HG03280 (cell line): ENCODE measurements around the gene NPB.
A peak's percentile ranks its signal among the peaks of the same experiment; 100 is the strongest.

ENCODE experiments used
- ATAC-seq: cut with Tn5 transposase; IDR thresholded peaks from one replicate; pipeline ENCODE4 v1.9.1; 2021; ENCODE audit warnings: mild to moderate bottlenecking, moderate library complexity; ENCODE audit not compliant: unreplicated experiment

NPB gene

GRCh38 chr17:81902023-81902652 is at the start of gene NPB:
Gene NPB (plus strand): TSS chr17:81902238. CDS start chr17:81902278, 40 bp downstream.
- ATAC-seq = no peak

- no peak for ATAC-seq
Measured at GRCh38 chr17:81854974-81855774, 46.9 kb upstream of the NPB start.

GRCh38 chr17:81858170-81858966 is 43.7 kb upstream of the NPB start:
- ATAC-seq = no peak

GRCh38 chr17:81858967-81859905 is 42.8 kb upstream of the NPB start:
- ATAC-seq = no peak

GRCh38 chr17:81859906-81860755 is 41.9 kb upstream of the NPB start, which contains the start of gene P4HB:
Gene P4HB (minus strand): TSS chr17:81860535. CDS start chr17:81860471, 64 bp downstream.
- peak; percentile 3 for ATAC-seq

- ATAC-seq = peak; percentile 80
Measured at GRCh38 chr17:81860756-81861568, 41.1 kb upstream of the NPB start.

GRCh38 chr17:81863123-81863675 is 38.8 kb upstream of the NPB start:
- no peak for ATAC-seq

GRCh38 chr17:81863833-81864768 is 37.9 kb upstream of the NPB start:
- ATAC-seq = no peak

- no peak for ATAC-seq
Measured at GRCh38 chr17:81865358-81865732, 36.7 kb upstream of the NPB start.

GRCh38 chr17:81865733-81866439 is 36.2 kb upstream of the NPB start:
- no peak for ATAC-seq

- no peak for ATAC-seq
Measured at GRCh38 chr17:81866440-81867169, 35.4 kb upstream of the NPB start.

GRCh38 chr17:81867170-81867990 is 34.7 kb upstream of the NPB start:
- no peak for ATAC-seq

GRCh38 chr17:81867991-81868673 is 33.9 kb upstream of the NPB start:
- no peak for ATAC-seq

- ATAC-seq = no peak
Measured at GRCh38 chr17:81868674-81869220, 33.3 kb upstream of the NPB start.
